B cell (primary cell): ENCODE data around the gene UMAD1. TPM values are rescaled to one million over a fixed set of nuclear protein-coding genes. Genes with fewer than 3 reads are reported as not detected.

Source experiments
- ATAC-seq: fragments of 200-7000 bp; cut with Tn5 transposase; one replicate; pipeline ENCODE4 v1.10.0; 2021; ENCODE audit warnings: low read depth, mild to moderate bottlenecking, moderate number of reproducible peaks, moderate library complexity
- CTCF ChIA-PET: fragments of 350-600 bp; sonication (Branson Sonifier 250); formaldehyde crosslinking; loops from one replicate; lab custom pipeline; 2021; ENCODE audit warnings: antibody characterized with exemption, inconsistent platforms; lab: Charles Lee
- POLR2A ChIA-PET: fragments of 350-600 bp; sonication (Branson Sonifier 250); formaldehyde crosslinking; loops from one replicate; lab custom pipeline; 2021; ENCODE audit warnings: antibody characterized with exemption; lab: Charles Lee
- DNase-seq: peaks from one replicate; pipeline ENCODE4 v3.0.0; 2013
- H2AFZ ChIP-seq: 2 replicates; pipeline ENCODE4 v1.6.1; 2012; ENCODE audit warnings: mild to moderate bottlenecking, low read depth, low read length; ENCODE audit not compliant: insufficient read depth, poor library complexity, severe bottlenecking
- H3K27ac ChIP-seq, 2 donors: 1 replicate in 1 of 2; 2 replicates in 1 of 2; pipeline ENCODE4 v1.5.1; 2012 to 2013; ENCODE audit warnings: low read length in 2 of 2, mild to moderate bottlenecking in 2 of 2, moderate library complexity in 1 of 2
- H3K27me3 ChIP-seq, 4 experiments: fragments of 200-600 bp in 1 of 4; sonication (generic) in 1 of 4; replicated peaks in 1 of 4; 1 replicate in 2 of 4; 2 replicates in 2 of 4; pipeline versions ENCODE4 v1.6.1 to v1.7.0; 2013 to 2016; ENCODE audit warnings: low read length in 3 of 4, mild to moderate bottlenecking in 2 of 4, mixed read lengths in 1 of 4, moderate library complexity in 1 of 4; ENCODE audit not compliant: insufficient read depth in 4 of 4, control insufficient read depth in 3 of 4; ENCODE audit errors: control extremely low read depth in 1 of 4
- H3K36me3 ChIP-seq, 2 experiments: replicated peaks in 1 of 2; 1 replicate in 1 of 2; 2 replicates in 1 of 2; pipeline versions ENCODE4 v1.6.1 to v1.7.1; 2013; ENCODE audit warnings: low read length in 1 of 2; ENCODE audit not compliant: insufficient read depth in 2 of 2, control insufficient read depth in 1 of 2; ENCODE audit errors: control extremely low read depth in 1 of 2, extremely low read depth in 1 of 2
- H3K4me1 ChIP-seq, 2 donors: fragments of 200-600 bp in 1 of 2; sonication (generic) in 1 of 2; 1 replicate in 1 of 2; 2 replicates in 1 of 2; pipeline versions ENCODE4 v1.5.1 to v1.6.1; 2013 to 2017; ENCODE audit warnings: low read length in 2 of 2; ENCODE audit not compliant: control insufficient read depth in 2 of 2, insufficient read depth in 2 of 2
- H3K4me2 ChIP-seq: replicated peaks from 2 replicates; pipeline ENCODE3; 2012; ENCODE audit warnings: mild to moderate bottlenecking, low read depth, low read length; ENCODE audit not compliant: poor library complexity, severe bottlenecking
- H3K4me3 ChIP-seq, 5 experiments: fragments of 200-600 bp in 1 of 5; sonication (generic) in 1 of 5; 1 replicate in 3 of 5; 2 replicates in 2 of 5; pipeline versions ENCODE4 v1.5.1 to v1.7.0; 2011 to 2016; ENCODE audit warnings: low read length in 4 of 5, mild to moderate bottlenecking in 4 of 5, low read depth in 2 of 5, control low read depth in 1 of 5, moderate library complexity in 1 of 5; ENCODE audit not compliant: insufficient read depth in 1 of 5; ENCODE audit errors: control extremely low read depth in 1 of 5, extremely low read depth in 1 of 5
- H3K79me2 ChIP-seq: fragments of 200-600 bp; sonication (generic); one replicate; pipeline ENCODE4 v1.6.0; 2016; ENCODE audit warnings: low read length; ENCODE audit not compliant: control insufficient read depth, insufficient read depth
- H3K9ac ChIP-seq: fragments of 200-600 bp; sonication (generic); 2 replicates; pipeline ENCODE4 v1.6.1; 2017; ENCODE audit warnings: mild to moderate bottlenecking, low read length, moderate library complexity
- H3K9me3 ChIP-seq, 3 donors: one replicate each; pipeline versions ENCODE4 v1.6.1 to v1.7.1; 2013; ENCODE audit warnings: low read length in 2 of 3; ENCODE audit not compliant: control insufficient read depth in 2 of 3, insufficient read depth in 1 of 3; ENCODE audit errors: control extremely low read depth in 1 of 3
- H4K20me1 ChIP-seq: 2 replicates; pipeline ENCODE4 v1.6.0; 2012; ENCODE audit warnings: mild to moderate bottlenecking, low read length; ENCODE audit not compliant: insufficient read depth, control insufficient read depth, poor library complexity, severe bottlenecking
- H3K27ac Mint-ChIP-seq: one replicate; pipeline ENCODE4 v1.8.0; 2021; ENCODE audit warnings: mixed read lengths
- H3K27me3 Mint-ChIP-seq: one replicate; pipeline ENCODE4 v1.8.0; 2021; ENCODE audit warnings: mixed read lengths
- H3K4me1 Mint-ChIP-seq: one replicate; pipeline ENCODE4 v1.8.0; 2021; ENCODE audit warnings: mixed read lengths
- H3K4me3 Mint-ChIP-seq: one replicate; pipeline ENCODE4 v1.8.0; 2021; ENCODE audit warnings: mixed read lengths
- H3K9me3 Mint-ChIP-seq: one replicate; pipeline ENCODE4 v1.8.0; 2022; ENCODE audit warnings: mixed read lengths; ENCODE audit not compliant: insufficient read depth
- CTCF ChIP-seq: fragments of 200-600 bp; IDR thresholded peaks from one replicate; pipeline ENCODE4 v1.8.0; 2022; ENCODE audit warnings: antibody characterized with exemption, mild to moderate bottlenecking
- EZH2 ChIP-seq: IDR thresholded peaks from 2 replicates; pipeline ENCODE4 v1.6.1; 2012; ENCODE audit warnings: borderline replicate concordance, low read depth, mild to moderate bottlenecking, moderate library complexity, low read length; ENCODE audit not compliant: insufficient read depth, poor library complexity, severe bottlenecking
- WGBS: methylation state at CpG from one replicate; pipeline ENCODE4 v1.1.5; 2013; ENCODE audit warnings: missing lambda C conversion rate; ENCODE audit not compliant: insufficient coverage; 5-methylcytosine and 5-hydroxymethylcytosine counted together
- intact Hi-C: fragments of 100-400 bp; cut with micrococcal nuclease; formaldehyde crosslinking; loops from one replicate; pipeline ENCODE4 v1.10.0; 2022
- polyA plus RNA-seq: library from polyadenylated mRNA; depleted of rRNA; stranded (reverse); fragments of >200 nt; gene quantifications from 2 replicates; pipeline ENCODE4 v1.2.3, GENCODE V29; 2012
- total RNA-seq, 2 donors: library from RNA; stranded (reverse); fragments of 120-200 nt in 1 of 2; gene quantifications; 1 replicate in 1 of 2; 2 replicates in 1 of 2; pipeline versions ENCODE4 v1.2.3 to v1.2.4, GENCODE V29; 2013 to 2022

UMAD1 gene
- total and polyA plus RNA-seq, 2 donors (not counting 1 experiment from before 2014, with no cell fraction given): 11.6 to 25.9 TPM

- intact Hi-C loops: loop anchor here (2.0 to 5.0 kb wide), 3 partner anchors 40 to 152 kb away; partner anchors contain the start of gene GLCCI1
- peaks cover 71% of the 10 kb centered on the region for H3K4me1 Mint-ChIP-seq
- peak overlapping the region in 2 of 5 experiments; percentile 39 to 57 for H3K4me3 ChIP-seq
Observed at GRCh38 chr7:7816816-7817536, 176.4 kb downstream of the UMAD1 start.

More at GRCh38 chr7:7816816-7817536, 176.4 kb downstream of the UMAD1 start:
- Histone ChIP-seq H3K9me3 (peaks cover 0 to 8% (median 2%) of the 10 kb centered on the region in 3 donors), H3K4me2 (peak overlapping the region; percentile 65), H4K20me1 (no peaks in the 10 kb centered on the region), H2AFZ (peak overlapping the region; percentile 23), H3K27me3 (no peaks in the 10 kb centered on the region), H3K36me3 (no peaks in the 10 kb centered on the region), H3K9ac (peak overlapping the region; percentile 40), H3K79me2 (no peaks in the 10 kb centered on the region), H3K4me1 (peaks cover 66 to 67% of the 10 kb centered on the region in 2 donors), H3K27ac (peak overlapping the region; percentile 40 to 56)
- ChIA-PET POLR2A (interaction anchor here (0.7 to 1.3 kb wide), 2 partner anchors 11 to 52 kb away, joined by 3 read pairs; no protein-coding TSS in a partner anchor), CTCF (interaction anchor here (1.6 kb wide), 1 partner anchor 219 kb away, joined by 3 read pairs; no protein-coding TSS in a partner anchor)
- Mint-ChIP-seq H3K27ac (peak overlapping the region; percentile 82), H3K9me3 (peaks cover 5% of the 10 kb centered on the region), H3K4me3 (peak overlapping the region; percentile 71), H3K27me3 (no peaks in the 10 kb centered on the region)
- TF ChIP-seq CTCF (no peak), EZH2 (no peak)
- no peak for ATAC-seq
- 79% methylated on average over 3 of the region's 7 CpGs for WGBS
- no peak for DNase-seq
